HG03103 (cell line): ENCODE data around the gene C1GALT1C1L.
"Not testable (repeated sequence)": the region's sequence is repeated elsewhere in the genome, so short reads cannot be mapped to it uniquely, and the experiment has no call there.

ENCODE experiments used
- ATAC-seq: cut with Tn5 transposase; IDR thresholded peaks from one replicate; pipeline ENCODE4 v1.9.1; 2021; ENCODE audit warnings: low read depth; ENCODE audit not compliant: unreplicated experiment

The C1GALT1C1L gene

GRCh38 chr2:43657241-43657640 is 19.0 kb downstream of the C1GALT1C1L start:
- no peak for ATAC-seq

- ATAC-seq: no peak
These were observed 22.7 kb downstream of the C1GALT1C1L start for GRCh38 chr2:43653506-43653905.

GRCh38 chr2:43648994-43649701 is 27.1 kb downstream of the C1GALT1C1L start:
- ATAC-seq: no peak

GRCh38 chr2:43643680-43644079 is 32.5 kb downstream of the C1GALT1C1L start:
- ATAC-seq: no peak

- no peak for ATAC-seq
These were observed 33.9 kb downstream of the C1GALT1C1L start for GRCh38 chr2:43642363-43642762.

- ATAC-seq: peak; percentile 100
These were observed 39.0 kb downstream of the C1GALT1C1L start, which contains the start of gene PLEKHH2 for GRCh38 chr2:43637030-43637803. Gene PLEKHH2, plus strand, starts transcription at chr2:43637260. Its CDS starts 7,414 bp downstream, at chr2:43644674.

- ATAC-seq: no peak
These were observed 39.6 kb downstream of the C1GALT1C1L start for GRCh38 chr2:43636621-43637020.

- ATAC-seq: not testable (repeated sequence)
These were observed 40.1 kb downstream of the C1GALT1C1L start for GRCh38 chr2:43636153-43636552.

GRCh38 chr2:43634604-43635306 is 41.5 kb downstream of the C1GALT1C1L start:
- ATAC-seq: no peak

GRCh38 chr2:43631618-43632317 is 44.5 kb downstream of the C1GALT1C1L start:
- no peak for ATAC-seq
